B cell (primary cell): ENCODE results near the gene ODAD4.

Experiments used
- CTCF ChIP-seq: fragments of 200-600 bp; IDR thresholded peaks from one replicate; pipeline ENCODE4 v1.8.0; 2022; ENCODE audit warnings: antibody characterized with exemption, mild to moderate bottlenecking
- EZH2 ChIP-seq: IDR thresholded peaks from 2 replicates; pipeline ENCODE4 v1.6.1; 2012; ENCODE audit warnings: borderline replicate concordance, low read depth, mild to moderate bottlenecking, moderate library complexity, low read length; ENCODE audit not compliant: insufficient read depth, poor library complexity, severe bottlenecking

DNA sequence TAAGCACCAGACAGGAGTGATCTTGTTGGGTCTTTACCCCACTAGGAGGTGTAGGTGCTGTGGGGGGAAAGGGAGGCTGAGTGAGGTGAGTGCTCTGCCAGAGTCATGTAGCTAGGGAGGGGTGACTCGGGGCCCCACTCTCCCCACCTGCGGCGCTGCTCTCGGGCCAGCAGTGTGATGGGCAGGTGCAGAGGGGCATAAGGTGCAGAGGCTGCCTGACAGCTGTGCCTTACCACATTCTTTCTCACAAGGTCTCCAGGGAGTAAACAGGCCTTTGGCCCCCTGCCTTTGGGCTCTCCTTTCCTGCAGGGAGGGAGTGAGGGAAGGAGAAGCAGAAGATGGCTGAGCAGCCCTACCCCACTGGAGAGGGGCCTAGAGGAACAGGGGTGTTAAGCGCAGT lies 31.7 kb downstream of the ODAD4 start:
- no peak for TF ChIP-seq CTCF
- TF ChIP-seq EZH2 = no peak
